ENCODE data around the gene AXIN1.

AXIN1 gene

DNA sequence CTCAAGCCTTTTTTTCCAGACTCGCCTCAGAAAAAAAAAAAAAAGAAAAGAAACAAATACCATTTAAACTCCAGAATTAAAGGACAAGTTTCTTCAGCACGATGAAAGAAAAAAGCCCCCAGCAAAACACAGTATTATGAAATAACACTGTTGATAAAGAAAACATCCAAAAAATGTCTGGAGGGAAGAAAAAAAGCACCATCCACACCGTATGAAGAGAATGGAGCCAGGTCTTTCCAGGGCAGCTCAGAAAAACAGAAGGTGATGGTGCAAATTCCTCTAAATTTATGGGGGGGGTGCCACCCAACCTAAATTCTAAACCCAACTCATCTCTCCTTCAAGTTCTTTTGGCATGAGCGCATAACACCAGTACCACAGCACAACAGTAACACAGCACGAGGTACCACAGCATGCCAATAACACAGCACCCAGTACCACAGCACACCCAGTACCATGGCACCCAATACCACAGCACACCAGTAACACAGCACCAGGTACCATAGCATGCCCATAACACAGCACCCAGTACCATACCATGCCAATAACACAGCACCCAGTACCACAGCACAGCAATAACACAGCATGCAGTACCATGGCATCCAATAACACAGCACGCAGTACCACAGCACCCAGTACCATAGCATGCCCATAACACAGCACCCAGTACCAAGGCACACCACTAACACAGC is 19.0 kb downstream of the AXIN1 start:
- peak; percentile 18 for DNase-seq (ENCODE audit: low read depth)

DNA sequence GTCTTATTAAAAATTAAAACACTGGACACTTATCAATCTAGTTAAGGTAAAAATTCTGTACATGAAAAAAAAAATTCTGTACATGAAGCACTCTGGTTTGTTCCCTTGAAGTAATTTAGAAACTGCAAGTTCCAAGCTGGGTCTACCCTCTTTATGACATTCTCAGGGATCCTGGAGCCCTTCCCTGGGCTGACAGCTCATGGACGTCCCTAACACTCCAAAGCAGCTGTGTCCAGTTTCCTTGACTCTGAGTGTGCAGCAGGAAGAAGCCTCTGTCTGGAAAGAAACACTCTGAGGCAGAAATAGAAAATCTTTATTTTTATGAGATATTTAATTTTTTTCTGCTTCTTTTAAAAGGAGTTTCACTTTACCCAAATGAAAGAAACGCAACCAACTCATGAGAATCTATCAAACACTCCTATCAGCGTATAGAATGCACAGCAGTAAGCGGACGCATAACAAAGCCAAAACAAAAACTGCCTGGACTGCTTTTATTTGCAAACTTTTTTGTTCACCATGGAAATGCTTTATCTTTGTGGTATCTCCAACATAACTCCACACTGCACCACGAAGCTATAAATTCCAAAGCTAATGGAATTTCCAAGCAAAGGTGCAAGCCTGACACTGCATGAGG is 21.2 kb downstream of the AXIN1 start:
- DNase-seq (ENCODE audit: low read depth): peak; percentile 71

DNA sequence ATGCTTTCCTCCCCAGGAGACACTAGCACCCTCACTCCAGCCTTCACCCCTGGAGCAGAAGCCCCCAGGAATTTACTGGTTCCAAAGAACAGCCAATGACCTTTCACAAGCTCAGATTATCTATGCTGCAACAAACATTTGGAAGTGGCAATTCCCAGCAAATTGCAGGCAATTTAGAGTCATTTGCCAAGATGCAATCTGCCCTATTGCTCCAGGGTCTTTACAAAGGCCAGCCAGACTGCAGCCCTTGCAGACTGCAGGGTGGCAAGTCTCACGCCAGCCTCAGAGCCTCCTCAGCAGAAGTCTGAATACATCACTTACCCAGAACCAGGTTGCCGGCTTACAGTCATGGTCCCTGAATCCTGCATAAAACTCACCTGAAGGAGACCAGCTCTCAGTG is 21.8 kb downstream of the AXIN1 start:
- DNase-seq (ENCODE audit: low read depth): no peak

DNA sequence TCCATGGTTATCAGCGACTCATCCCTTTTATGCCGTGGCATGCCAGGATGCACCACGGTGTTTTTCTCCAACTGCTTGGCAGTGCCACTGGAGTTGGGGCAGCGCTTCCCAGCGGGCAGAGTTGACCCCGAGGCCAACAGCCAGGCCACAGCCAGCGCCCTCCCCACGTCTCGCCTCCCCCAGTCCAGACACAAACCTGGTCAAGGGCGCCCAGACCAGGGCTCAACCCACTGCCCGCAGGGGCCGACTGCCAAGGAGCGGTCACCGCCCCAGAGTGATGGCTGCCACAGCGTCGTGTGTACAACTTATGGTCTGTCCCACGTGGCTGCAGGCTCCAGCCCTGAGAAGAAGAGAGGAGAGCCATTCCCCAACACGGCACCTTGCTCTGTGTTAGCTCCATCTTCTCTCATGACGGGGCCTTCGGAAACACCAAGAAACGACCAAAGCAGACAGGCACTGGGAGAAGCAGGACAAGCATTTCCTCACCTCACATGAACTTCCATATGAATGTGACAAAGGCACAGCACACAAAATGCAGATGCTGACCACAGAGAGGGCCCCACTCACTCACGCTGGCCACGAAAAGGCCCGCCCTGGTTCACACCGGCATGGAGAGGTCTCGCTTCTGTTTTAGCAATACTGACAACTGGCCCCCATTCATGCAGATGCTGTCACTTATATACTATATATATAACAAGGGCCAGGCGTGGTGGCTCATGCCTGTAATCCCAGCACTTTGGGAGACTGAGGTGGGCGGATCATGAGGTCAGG is 27.0 kb downstream of the AXIN1 start:
- DNase-seq (ENCODE audit: low read depth): no peak

DNA sequence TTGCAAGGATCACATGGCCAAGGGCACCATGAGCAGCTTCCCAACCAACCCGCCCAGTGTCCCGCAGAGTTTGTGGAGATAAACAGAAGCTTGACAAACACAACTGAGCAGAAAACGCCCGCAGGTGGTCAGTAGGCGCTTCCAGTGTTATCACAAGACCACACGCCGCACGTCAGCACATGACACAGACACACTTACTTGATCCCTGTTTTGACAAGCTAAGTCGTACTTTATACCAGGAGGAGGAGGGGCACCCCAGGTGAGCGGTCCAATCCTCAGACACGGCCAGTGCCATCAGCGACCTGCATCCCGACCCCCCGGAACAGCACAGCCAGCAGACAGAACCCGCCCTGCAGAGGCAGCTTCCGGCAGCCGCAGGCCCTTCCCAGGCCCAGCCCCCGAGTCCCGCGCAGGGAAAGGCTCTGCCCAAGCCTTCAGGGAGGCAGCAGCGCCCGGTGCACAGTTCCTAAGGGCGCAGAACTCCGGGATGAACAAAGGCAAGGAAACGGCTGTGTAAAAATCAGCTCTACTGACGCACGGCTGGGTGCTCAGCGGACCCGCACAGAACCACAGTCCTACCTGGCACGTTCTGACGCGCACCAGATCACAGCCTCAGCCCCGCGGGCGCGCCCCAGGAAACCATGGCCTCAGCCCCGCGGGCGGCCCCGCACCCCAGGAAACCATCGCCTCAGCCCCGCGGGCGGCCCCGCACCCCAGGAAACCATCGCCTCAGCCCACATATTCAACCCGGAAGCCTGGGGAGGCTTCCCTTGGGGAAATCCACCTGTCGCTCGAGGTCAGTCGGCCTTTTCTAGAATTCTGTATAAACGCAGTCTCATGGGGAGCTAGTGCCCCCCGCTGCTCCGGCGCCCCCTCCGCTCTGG is 27.8 kb downstream of the AXIN1 start:
- DNase-seq (ENCODE audit: low read depth): no peak

DNA sequence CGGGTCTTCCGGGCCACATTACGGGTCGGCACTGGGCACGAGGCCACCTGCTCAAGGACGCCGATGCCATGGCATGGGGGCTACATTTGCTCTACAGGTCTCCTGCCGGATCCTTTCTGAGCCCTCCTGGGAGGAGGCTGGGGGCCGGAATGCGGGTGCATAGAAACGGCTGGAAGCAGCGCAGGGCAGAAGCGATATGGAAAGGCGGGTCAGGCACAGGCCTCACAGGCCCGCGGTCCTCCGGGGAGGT is 28.4 kb downstream of the AXIN1 start:
- DNase-seq (ENCODE audit: low read depth): no peak

DNA sequence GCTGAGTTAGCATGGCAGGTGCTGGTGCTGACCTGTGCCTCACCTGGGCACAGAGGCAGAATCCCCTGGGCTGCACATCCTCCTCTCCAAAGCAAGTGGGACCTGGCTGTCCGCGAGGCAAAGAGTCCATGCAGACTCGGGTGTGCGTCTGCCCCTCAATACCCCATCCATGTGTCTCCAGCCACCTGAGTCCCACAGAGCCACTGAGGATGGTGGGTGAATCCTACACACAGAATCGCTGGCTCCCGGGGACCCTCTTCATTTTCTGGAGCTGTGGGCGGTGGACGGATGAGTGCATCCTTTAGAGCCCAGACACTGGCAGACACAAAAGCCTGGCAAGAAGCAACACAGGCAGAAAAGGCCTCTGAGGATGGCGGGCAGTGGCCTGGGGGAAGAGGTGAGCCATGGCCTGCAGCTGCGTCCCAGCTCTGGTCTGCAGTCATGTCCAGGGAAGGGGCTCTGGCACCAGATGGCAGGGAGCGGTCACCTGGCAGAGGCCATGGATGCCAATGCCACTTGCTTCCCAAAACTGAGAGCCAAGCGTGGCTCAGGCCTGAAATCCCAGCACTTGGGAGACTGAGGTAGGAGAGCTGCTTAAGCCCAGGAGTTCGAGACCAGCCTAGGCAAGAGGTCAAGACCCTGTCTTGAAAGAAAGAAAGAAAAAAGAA is 29.9 kb downstream of the AXIN1 start:
- no peak for DNase-seq (ENCODE audit: low read depth)

DNA sequence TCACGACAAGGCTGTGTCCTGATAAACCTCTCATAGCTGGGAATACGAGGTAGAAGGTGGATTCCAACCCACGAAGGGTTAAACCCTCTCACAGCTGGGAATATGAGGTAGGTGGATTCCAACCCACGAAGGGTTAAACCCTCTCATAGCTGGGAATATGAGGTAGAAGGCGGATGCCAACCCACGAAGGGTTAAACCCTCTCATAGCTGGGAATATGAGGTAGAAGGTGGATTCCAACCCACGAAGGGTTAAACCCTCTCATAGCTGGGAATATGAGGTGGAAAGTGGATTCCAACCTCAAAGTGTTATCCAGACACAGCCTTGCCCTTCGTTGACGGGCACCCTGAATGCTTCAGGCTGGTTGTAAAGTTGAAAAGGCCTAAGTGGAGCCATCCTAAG is 31.0 kb downstream of the AXIN1 start:
- no peak for DNase-seq (ENCODE audit: low read depth)

DNA sequence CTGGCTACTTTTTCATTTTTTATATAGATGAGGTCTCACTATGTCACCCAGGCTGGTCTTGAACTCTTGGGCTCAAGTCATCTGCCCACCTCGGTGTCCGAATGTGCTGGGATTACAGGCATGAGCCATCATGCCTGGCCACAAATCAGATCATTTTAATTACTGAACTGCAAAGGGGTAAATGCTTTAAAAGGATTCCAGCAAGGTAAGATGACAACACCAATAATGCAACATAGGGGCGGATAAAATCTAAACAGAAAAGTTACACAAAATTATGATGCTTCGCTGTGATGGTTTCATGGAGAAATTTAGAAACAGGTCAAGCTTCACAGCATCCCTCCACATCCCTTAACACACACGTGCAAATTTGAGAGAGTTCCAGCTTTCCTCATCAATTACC is 32.3 kb downstream of the AXIN1 start:
- no peak for DNase-seq (ENCODE audit: low read depth)

DNA sequence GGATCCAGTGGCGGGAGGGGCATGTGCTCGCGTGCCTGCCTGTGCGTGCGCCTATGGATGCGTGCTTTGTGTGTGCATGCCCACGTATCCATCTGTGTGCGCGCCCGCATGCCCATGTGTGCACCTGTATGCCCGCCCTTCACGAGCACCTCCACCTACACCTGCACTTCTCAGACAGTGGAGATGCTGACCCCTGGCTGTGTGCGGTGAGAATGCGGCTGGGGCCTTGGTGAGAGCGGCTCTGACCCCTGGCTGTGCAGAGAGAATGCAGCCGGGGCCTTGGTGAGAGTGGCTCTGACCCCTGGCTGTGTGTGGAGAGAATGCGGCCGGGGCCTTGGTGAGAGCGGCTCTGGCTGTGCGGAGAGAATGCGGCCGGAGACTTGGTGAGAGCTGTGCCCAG is 33.9 kb downstream of the AXIN1 start:
- no peak for DNase-seq (ENCODE audit: low read depth)

DNA sequence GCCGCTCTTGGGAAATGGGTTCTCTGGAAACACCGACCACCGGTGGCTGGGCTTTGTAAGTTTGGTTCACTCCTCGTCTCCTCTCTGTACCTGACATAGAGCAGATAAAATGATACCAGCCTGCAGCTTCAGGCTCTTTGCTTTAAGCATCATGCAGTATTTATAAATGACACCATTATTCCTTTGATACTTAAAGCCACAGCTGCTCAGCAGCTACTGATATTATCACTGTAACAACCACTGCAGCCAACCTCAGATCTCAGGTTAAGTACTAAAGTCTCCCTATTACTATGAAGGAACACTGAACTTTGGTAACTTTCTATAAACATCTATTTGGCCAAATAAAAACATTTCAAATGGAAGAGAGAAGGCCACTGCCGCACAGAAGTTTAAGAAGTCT is 34.9 kb downstream of the AXIN1 start:
- DNase-seq (ENCODE audit: low read depth): no peak

DNA sequence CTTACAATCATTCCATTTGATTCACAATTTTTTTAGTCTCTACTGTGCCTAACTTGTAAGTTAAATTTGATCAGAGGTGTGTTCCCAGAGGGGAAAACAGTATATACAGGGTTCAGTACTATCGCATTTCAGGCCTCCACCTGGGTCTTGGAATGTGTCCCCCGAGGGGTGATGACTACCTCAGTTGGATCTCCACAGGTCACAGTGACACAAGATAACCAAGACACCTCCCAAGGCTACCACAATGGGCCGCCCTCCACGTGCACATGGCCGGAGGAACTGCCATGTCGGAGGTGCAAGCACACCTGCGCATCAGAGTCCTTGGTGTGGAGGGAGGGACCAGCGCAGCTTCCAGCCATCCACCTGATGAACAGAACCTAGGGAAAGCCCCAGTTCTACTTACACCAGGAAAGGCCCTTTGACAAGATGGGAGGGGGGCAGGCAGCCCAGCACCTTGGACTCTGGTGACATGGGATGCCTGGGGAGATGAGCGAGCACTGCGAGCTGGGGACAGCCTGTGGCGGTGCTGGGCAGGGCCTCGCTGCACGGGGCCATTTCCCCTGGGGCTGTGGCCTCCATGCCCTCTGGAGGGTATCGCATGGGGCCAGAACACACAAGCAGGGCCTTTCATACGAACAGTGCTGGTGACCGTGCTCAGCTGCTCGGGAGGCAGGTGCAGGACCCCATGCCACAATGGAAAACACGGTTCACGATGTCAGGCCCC is 35.6 kb downstream of the AXIN1 start:
- DNase-seq (ENCODE audit: low read depth): no peak

DNA sequence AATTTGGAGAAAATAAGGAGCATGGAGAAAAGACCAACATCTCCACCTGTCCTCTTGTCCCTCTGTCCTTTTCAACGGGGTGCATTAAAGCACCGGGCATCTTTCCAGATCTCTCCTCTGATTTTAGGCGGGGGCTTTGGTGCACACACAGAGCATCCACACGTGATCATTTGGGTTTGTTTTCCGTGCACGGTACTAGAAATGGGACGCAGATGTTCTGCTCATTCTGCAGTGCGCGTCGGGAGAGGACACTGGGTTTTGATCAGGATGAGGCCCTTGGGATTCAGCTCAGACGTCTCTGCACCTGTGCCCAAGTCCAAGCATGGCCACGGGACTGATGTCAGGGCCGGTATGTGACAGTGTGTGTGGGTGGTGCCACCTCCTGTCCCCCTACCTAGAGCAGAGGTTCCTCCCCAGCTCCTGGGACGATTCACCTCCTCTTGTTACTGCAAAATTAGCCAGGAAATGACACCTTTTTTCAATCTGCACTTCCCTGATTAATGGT is 37.7 kb downstream of the AXIN1 start:
- DNase-seq (ENCODE audit: low read depth): no peak

DNA sequence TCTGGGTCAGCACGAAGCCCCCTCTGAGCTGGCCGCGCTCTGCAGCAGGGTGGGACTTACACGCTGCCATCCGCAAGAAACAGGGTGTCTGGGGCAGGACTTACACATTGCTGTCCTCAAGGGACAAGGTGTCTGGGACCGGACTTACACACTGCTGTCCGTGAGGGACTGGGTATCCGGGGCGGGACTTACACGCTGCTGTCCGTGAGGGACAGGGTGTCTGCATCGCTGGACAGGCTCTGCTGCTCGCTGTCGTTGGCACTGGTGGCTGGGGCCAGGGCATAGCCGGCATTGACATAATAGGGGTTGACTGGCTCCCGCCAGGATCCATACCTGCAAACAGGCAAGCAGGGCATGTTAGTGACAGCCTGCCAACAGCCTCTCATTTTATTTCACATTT is 38.2 kb downstream of the AXIN1 start:
- DNase-seq (ENCODE audit: low read depth): no peak

DNA sequence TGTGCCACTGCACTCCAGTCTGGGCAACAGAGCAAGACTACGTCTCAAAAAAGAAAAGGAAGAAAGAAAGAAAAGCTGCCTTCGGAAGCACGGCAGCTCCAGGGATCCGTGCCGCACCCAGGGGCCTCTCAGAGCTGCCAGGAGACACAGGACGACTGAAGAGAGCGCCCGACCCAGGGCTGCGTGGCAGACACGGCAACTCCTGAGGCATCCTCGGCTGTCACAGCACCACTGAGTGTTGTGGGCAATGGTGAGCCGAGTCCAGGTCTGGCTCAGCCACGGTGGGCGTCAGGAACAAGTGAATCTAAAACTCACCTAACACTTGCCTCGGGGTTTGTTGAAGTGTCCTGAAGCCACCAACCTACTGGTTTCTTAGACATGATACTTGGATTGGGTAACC is 40.8 kb downstream of the AXIN1 start:
- DNase-seq (ENCODE audit: low read depth): no peak

DNA sequence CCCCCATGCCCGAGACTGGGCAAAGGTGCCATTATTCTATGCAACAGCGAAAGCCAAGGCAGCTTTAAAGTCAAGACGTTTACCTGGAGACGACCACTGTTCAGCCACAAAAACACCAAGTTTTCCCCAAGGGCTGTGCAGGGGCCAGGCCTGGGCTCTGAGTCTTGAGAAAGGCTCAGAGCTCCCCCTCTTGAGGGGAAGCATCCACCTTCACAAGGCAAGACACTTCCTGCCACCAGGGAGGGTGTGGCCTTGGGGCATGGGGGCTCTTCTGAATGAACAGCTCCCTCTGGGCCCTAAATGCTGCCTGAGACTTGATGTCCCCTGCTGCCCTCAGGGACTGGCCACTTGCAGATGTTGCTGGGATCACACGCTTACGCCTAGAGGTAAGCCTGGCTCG is 43.0 kb downstream of the AXIN1 start:
- no peak for DNase-seq (ENCODE audit: low read depth)

DNA sequence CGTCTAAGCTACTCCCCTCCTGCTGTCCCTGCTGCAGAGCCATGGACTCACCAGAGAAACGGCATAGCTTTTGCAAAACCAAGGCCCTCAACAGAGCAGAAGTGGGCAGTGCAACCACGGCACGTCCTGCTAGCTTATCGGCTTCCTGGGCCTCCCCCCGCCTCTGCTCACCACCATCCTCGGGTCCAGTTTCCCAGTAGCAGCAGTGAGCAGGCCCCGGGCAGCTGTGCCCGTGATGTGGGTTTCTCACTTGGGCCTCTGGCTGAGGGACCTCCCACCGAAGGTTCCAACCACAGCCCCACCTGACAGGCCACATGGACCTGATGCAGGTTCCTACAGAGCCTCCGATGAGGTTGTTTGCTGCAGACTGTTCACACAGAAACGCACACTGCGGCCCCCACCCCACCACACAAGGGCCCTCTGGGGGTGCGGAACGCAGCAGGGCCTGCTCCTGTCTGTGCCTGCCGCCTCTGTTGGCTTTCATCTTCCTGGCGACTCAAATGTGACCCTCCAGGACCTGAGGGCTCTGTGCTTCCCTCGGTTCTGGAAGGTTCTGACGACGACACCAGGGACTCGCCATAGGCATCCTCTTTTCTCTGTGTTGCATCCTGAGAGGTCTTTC is 44.7 kb downstream of the AXIN1 start:
- DNase-seq (ENCODE audit: low read depth): no peak

DNA sequence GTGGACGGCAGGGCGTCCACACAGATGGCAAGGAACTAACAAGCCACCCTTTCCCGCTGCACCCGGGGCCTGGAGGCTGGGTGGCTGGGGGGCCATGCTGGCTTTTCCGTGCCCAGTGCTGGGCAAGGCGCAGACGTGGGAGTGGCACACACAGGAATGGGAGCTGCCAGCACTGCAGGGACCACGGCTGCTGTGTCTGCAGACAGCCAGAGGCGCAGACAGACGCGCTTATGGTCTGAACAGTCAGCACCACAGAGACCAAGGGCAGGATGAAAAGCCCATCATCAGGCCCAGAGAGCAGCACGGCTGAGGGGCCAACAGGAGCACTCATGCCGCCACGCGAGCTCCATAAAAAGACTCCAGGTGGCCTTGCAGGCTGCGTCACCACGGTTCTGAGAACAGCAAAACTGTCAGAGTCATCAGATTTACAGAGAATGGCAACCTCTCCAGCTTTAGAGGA is 45.6 kb downstream of the AXIN1 start:
- DNase-seq (ENCODE audit: low read depth): no peak

DNA sequence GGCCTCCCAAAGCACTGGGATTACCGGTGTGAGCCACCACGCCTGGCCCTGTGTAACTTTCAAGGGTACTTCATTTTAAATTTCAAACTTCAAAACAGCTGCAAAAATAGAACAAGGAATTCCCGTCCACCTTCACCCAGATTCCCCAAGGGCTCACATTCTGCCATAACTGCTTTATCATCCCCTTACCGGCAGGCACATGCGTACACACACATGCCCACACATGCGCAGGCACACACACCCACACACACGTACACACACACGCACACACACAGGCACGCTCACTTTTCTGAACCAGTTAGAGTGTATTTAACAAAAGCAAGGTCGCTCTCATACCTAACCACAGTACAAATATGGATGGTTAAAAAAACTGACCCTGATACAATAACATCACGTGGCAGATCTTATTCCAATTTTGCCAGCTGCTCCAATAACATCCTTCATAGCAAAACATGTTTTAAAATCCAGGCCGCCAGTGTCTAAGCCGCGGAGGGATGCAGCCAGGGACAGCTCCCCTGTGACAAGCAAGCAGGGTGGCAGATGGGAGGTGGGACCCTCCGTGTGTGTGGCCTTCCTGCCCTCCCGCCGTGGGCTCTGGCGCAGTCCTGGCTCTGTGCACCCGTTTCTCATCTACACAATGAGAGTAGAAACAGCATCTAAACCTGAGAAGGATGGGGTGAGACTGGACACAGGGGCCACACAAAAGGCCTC is 46.5 kb downstream of the AXIN1 start:
- no peak for DNase-seq (ENCODE audit: low read depth)
